Osteoblast (primary cell): ENCODE results near the gene CHTF18. TPM values are rescaled to one million over a fixed set of nuclear protein-coding genes. Genes with fewer than 3 reads are reported as not detected.

Experiments
- DNase-seq: peaks from one replicate; pipeline ENCODE4 v3.0.0; 2011; ENCODE audit warnings: low spot score, mixed read lengths; ENCODE audit not compliant: insufficient read length; ENCODE audit errors: missing footprints
- H2AFZ ChIP-seq: 2 replicates; pipeline ENCODE4 v1.6.0; 2011; ENCODE audit warnings: mild to moderate bottlenecking, low read length
- H3K27ac ChIP-seq: 2 replicates; pipeline ENCODE4 v1.5.1; 2011; ENCODE audit warnings: mild to moderate bottlenecking, low read depth, low read length, moderate library complexity
- H3K27me3 ChIP-seq: 2 replicates; pipeline ENCODE4 v1.6.0; 2012; ENCODE audit warnings: mild to moderate bottlenecking, control low read depth, inconsistent platforms, low read length, moderate library complexity; ENCODE audit not compliant: insufficient read depth
- H3K36me3 ChIP-seq: 2 replicates; pipeline ENCODE4 v1.5.1; 2011; ENCODE audit warnings: mild to moderate bottlenecking, low read length, control low read depth, moderate library complexity; ENCODE audit not compliant: insufficient read depth
- H3K4me1 ChIP-seq: 2 replicates; pipeline ENCODE4 v1.5.1; 2011; ENCODE audit warnings: mild to moderate bottlenecking, low read length, control low read depth, moderate library complexity; ENCODE audit not compliant: insufficient read depth
- H3K4me2 ChIP-seq: 2 replicates; pipeline ENCODE4 v1.6.0; 2011; ENCODE audit warnings: mild to moderate bottlenecking, low read length; ENCODE audit not compliant: insufficient read depth
- H3K4me3 ChIP-seq: fragments of 200-600 bp; sonication (generic); 3 replicates; pipeline ENCODE4 v1.5.1; 2012; ENCODE audit warnings: mild to moderate bottlenecking, low read length, inconsistent platforms; ENCODE audit not compliant: insufficient read depth
- H3K79me2 ChIP-seq: 2 replicates; pipeline ENCODE4 v1.6.0; 2012; ENCODE audit warnings: mild to moderate bottlenecking, low read length, control low read depth, inconsistent platforms; ENCODE audit not compliant: insufficient read depth
- H3K9me3 ChIP-seq: 2 replicates; pipeline ENCODE4 v1.5.1; 2011; ENCODE audit warnings: low read depth, low read length, control low read depth
- H4K20me1 ChIP-seq: 2 replicates; pipeline ENCODE4 v1.6.0; 2012; ENCODE audit warnings: mild to moderate bottlenecking, low read length, control low read depth; ENCODE audit not compliant: insufficient read depth
- CTCF ChIP-seq: IDR thresholded peaks from 2 replicates; pipeline ENCODE4 v1.5.1; 2011; ENCODE audit warnings: mild to moderate bottlenecking, low read depth, low read length, moderate library complexity; ENCODE audit errors: extremely low read depth
- total RNA-seq: library from RNA; depleted of rRNA; stranded (reverse); fragments of >200 nt; gene quantifications from 2 replicates; pipeline ENCODE4 v1.2.3, GENCODE V29; 2012

CHTF18 gene
- total RNA-seq, 1 donor: 3.3 TPM

- no peak for TF ChIP-seq CTCF
- H3K79me2 ChIP-seq: peaks cover 16% of the 10 kb centered on the region
- H3K4me3 ChIP-seq: no peak overlapping the region
- peaks cover 6% of the 10 kb centered on the region for H3K4me1 ChIP-seq
- peaks cover 6% of the 10 kb centered on the region for H3K27me3 ChIP-seq
- H3K4me2 ChIP-seq: no peak overlapping the region
- H3K27ac ChIP-seq: no peak overlapping the region
- no peak overlapping the region for H2AFZ ChIP-seq
- H3K9me3 ChIP-seq: no peaks in the 10 kb centered on the region
- peaks cover 5% of the 10 kb centered on the region for H3K36me3 ChIP-seq
- DNase-seq: no peak
- peaks cover 27% of the 10 kb centered on the region for H4K20me1 ChIP-seq
Measured at GRCh38 chr16:783404-784161, 4.8 kb upstream of the CHTF18 start.

DNA sequence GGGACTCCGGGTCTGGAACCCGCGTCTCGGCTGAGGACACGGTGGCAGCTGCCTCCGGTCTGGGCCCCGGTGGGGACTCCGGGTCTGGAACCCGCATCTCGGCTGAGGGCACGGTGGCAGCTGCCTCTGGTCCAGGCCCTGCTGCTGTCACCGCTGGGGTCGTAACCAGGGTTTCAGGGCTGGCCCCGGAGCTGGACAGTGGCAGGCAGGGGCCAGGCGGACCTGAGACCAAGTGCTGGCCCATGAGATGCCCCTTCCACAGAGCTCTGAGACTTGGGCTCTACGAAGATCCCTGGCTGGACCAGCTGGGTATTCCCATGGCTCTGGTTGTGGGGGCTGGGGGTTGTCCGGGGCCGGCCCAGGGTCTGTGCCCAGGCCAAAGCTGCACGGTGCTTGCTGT is 4.0 kb upstream of the CHTF18 start:
- Histone ChIP-seq H3K27ac (no peak overlapping the region), H3K36me3 (peaks cover 5% of the 10 kb centered on the region), H2AFZ (no peak overlapping the region), H3K4me3 (no peak overlapping the region), H3K9me3 (no peaks in the 10 kb centered on the region), H3K79me2 (peaks cover 25% of the 10 kb centered on the region), H3K4me1 (peaks cover 14% of the 10 kb centered on the region), H4K20me1 (peaks cover 27% of the 10 kb centered on the region), H3K27me3 (peaks cover 6% of the 10 kb centered on the region), H3K4me2 (no peak overlapping the region)
- DNase-seq: no peak
- TF ChIP-seq CTCF: no peak

DNA sequence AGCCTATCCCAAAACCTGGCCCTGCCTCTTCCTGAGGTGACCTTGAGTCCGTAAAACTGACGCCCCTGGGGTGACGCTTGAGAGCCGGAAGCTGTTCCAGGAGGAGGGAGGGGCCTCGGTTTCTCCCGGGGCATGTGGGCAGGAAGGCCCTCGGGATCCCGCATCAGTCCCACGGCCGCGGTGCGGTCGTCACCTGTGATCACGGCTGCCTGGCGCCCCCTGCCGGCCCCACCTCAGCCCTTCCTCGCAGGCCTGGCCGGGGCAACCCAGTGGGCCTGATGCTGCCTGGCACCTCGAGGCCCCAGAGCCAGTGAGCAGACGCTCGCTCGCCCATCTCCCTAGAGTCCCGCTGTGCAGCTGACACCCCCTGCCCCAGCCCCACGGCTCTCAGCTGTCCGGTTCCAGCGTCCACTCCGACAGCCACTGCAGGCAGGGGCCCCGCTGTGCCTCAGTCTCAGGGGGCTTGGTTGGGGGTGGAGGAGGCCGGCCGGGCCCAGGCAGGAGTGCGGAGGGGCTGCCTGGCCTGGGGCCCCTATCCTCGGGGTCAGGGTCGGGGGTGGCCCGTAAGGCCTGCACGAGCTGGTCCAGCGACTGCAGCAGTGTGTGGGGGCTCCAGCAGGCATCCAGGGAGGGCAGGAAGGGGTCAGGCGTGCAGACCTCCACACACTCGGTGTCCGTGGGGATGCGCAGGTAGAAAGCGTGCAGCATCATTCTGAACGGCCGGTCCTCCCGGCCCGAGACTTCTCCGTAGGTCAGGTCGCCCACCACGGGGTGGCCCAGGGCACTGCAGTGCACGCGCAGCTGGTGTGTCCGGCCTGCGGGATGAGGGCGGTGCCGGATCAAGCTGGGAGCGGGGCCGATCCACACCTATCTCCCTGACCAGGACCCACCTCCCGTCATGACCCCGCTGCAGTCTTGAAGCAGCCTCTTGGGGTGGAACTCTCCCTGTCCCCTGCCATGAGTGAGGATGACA is 2.6 kb upstream of the CHTF18 start:
- Histone ChIP-seq H4K20me1 (peaks cover 27% of the 10 kb centered on the region), H3K4me2 (no peak overlapping the region)

More for the DNA sequence above, 2.6 kb upstream of the CHTF18 start:
- TF ChIP-seq CTCF: peak; percentile 63
- no peak overlapping the region for H3K4me3 ChIP-seq
- peak; percentile 99 for DNase-seq
- H3K27ac ChIP-seq: no peak overlapping the region
- H3K9me3 ChIP-seq: no peaks in the 10 kb centered on the region
- H3K27me3 ChIP-seq: peaks cover 6% of the 10 kb centered on the region
- peaks cover 30% of the 10 kb centered on the region for H3K79me2 ChIP-seq
- no peak overlapping the region for H2AFZ ChIP-seq
- peaks cover 17% of the 10 kb centered on the region for H3K4me1 ChIP-seq
- peaks cover 5% of the 10 kb centered on the region for H3K36me3 ChIP-seq
